ENCODE results near the gene GPATCH1. TPM values are rescaled to one million over a fixed set of nuclear protein-coding genes. Genes with fewer than 3 reads are reported as not detected.

The GPATCH1 gene
- total and polyA plus RNA-seq, 3 experiments from 2014 or later = 6.7 to 13.7 (median 11.5) TPM

- CTCF ChIA-PET = no interaction called here
- POLR2A ChIA-PET = no interaction called here
- Histone ChIP-seq H3K4me1 (ENCODE audit: insufficient read depth, low read length) (no peaks in the 10 kb centered on the region), H3K27me3 (ENCODE audit: insufficient read depth, low read length, poor library complexity, severe bottlenecking) (no peaks in the 10 kb centered on the region), H3K27ac (ENCODE audit: low read depth, low read length) (no peak overlapping the region), H3K36me3 (ENCODE audit: insufficient read depth, low read length) (peaks cover 66% of the 10 kb centered on the region), H3K9me3 (ENCODE audit: low read length) (no peaks in the 10 kb centered on the region), H3K4me3 (ENCODE audit: low read length) (no peak overlapping the region)
- Mint-ChIP-seq H3K4me3 (no peak overlapping the region), H3K27me3 (no peaks in the 10 kb centered on the region), H3K9me3 (no peaks in the 10 kb centered on the region), H3K36me3 (peaks cover 8 to 82% (median 30%) of the 10 kb centered on the region in 3 donors), H3K4me1 (peaks cover 3 to 6% (median 5%) of the 10 kb centered on the region in 3 donors), H3K27ac (no peak overlapping the region)
- DNase-seq = no peak
Observed at GRCh38 chr19:33094436-33095067, 13.6 kb downstream of the GPATCH1 start.

- Mint-ChIP-seq H3K36me3 (peaks cover 9 to 79% (median 29%) of the 10 kb centered on the region in 3 donors), H3K27ac (no peak overlapping the region), H3K4me3 (no peak overlapping the region), H3K4me1 (peaks cover 0 to 6% (median 0%) of the 10 kb centered on the region in 3 donors), H3K27me3 (no peaks in the 10 kb centered on the region), H3K9me3 (no peaks in the 10 kb centered on the region)
- ChIA-PET POLR2A (no interaction called here), CTCF (no interaction called here)
- Histone ChIP-seq H3K27ac (ENCODE audit: low read depth, low read length) (no peak overlapping the region), H3K9me3 (ENCODE audit: low read length) (no peaks in the 10 kb centered on the region), H3K4me1 (ENCODE audit: insufficient read depth, low read length) (no peaks in the 10 kb centered on the region), H3K4me3 (ENCODE audit: low read length) (no peak overlapping the region), H3K27me3 (ENCODE audit: insufficient read depth, low read length, poor library complexity, severe bottlenecking) (no peaks in the 10 kb centered on the region), H3K36me3 (ENCODE audit: insufficient read depth, low read length) (peaks cover 59% of the 10 kb centered on the region)
- no peak for DNase-seq
Observed at GRCh38 chr19:33096005-33096404, 15.0 kb downstream of the GPATCH1 start.

- ChIA-PET POLR2A (no interaction called here), CTCF (interaction anchor here (0.5 kb wide), 1 partner anchor 45 kb away, joined by 3 read pairs; no protein-coding TSS in a partner anchor)
- no peak overlapping the region for H3K27ac ChIP-seq (ENCODE audit: low read depth, low read length)
- DNase-seq = no peak
- no peaks in the 10 kb centered on the region for H3K27me3 ChIP-seq (ENCODE audit: insufficient read depth, low read length, poor library complexity, severe bottlenecking)
- H3K36me3 ChIP-seq (ENCODE audit: insufficient read depth, low read length) = peaks cover 52% of the 10 kb centered on the region
- no peaks in the 10 kb centered on the region for H3K4me1 ChIP-seq (ENCODE audit: insufficient read depth, low read length)
- no peaks in the 10 kb centered on the region for H3K9me3 Mint-ChIP-seq
- peak overlapping the region in 1 of 8 donors; percentile 90 for H3K27ac Mint-ChIP-seq
- H3K9me3 ChIP-seq (ENCODE audit: low read length) = no peaks in the 10 kb centered on the region
- H3K36me3 Mint-ChIP-seq = peaks cover 15 to 78% (median 33%) of the 10 kb centered on the region in 3 donors
- H3K4me1 Mint-ChIP-seq = peaks cover 0 to 6% (median 0%) of the 10 kb centered on the region in 3 donors
- H3K4me3 ChIP-seq (ENCODE audit: low read length) = no peak overlapping the region
- H3K4me3 Mint-ChIP-seq = no peak overlapping the region
- H3K27me3 Mint-ChIP-seq = no peaks in the 10 kb centered on the region
Observed at GRCh38 chr19:33098055-33098534, 17.1 kb downstream of the GPATCH1 start.

GRCh38 chr19:33100894-33101644, 20.1 kb downstream of the GPATCH1 start:
- no peaks in the 10 kb centered on the region for H3K9me3 ChIP-seq (ENCODE audit: low read length)
- H3K4me1 ChIP-seq (ENCODE audit: insufficient read depth, low read length) = no peaks in the 10 kb centered on the region
- Mint-ChIP-seq H3K27me3 (no peaks in the 10 kb centered on the region), H3K36me3 (peaks cover 16 to 67% (median 27%) of the 10 kb centered on the region in 3 donors), H3K27ac (peak overlapping the region in 1 of 8 donors; percentile 58), H3K9me3 (no peaks in the 10 kb centered on the region), H3K4me1 (peaks cover 0 to 6% (median 0%) of the 10 kb centered on the region in 3 donors), H3K4me3 (no peak overlapping the region)
- H3K36me3 ChIP-seq (ENCODE audit: insufficient read depth, low read length) = peaks cover 37% of the 10 kb centered on the region
- DNase-seq = no peak
- POLR2A ChIA-PET = no interaction called here
- CTCF ChIA-PET = interaction anchor here (0.8 kb wide), 1 partner anchor 82 kb away, joined by 3 read pairs; no protein-coding TSS in a partner anchor
- no peak overlapping the region for H3K27ac ChIP-seq (ENCODE audit: low read depth, low read length)
- no peaks in the 10 kb centered on the region for H3K27me3 ChIP-seq (ENCODE audit: insufficient read depth, low read length, poor library complexity, severe bottlenecking)
- H3K4me3 ChIP-seq (ENCODE audit: low read length) = no peak overlapping the region

GRCh38 chr19:33102893-33103292, 21.9 kb downstream of the GPATCH1 start:
- Mint-ChIP-seq H3K27ac (no peak overlapping the region), H3K4me3 (no peak overlapping the region), H3K4me1 (no peaks in the 10 kb centered on the region), H3K9me3 (no peaks in the 10 kb centered on the region), H3K36me3 (peaks cover 17 to 70% (median 20%) of the 10 kb centered on the region in 3 donors), H3K27me3 (no peaks in the 10 kb centered on the region)
- ChIA-PET POLR2A (no interaction called here), CTCF (interaction anchor here (0.7 to 2.5 kb wide), 2 partner anchors 22 to 37 kb away, joined by 3 to 7 read pairs; no protein-coding TSS in a partner anchor)
- Histone ChIP-seq H3K27me3 (ENCODE audit: insufficient read depth, low read length, poor library complexity, severe bottlenecking) (no peaks in the 10 kb centered on the region), H3K4me3 (ENCODE audit: low read length) (no peak overlapping the region), H3K9me3 (ENCODE audit: low read length) (no peaks in the 10 kb centered on the region), H3K27ac (ENCODE audit: low read depth, low read length) (no peak overlapping the region), H3K4me1 (ENCODE audit: insufficient read depth, low read length) (no peaks in the 10 kb centered on the region), H3K36me3 (ENCODE audit: insufficient read depth, low read length) (peaks cover 38% of the 10 kb centered on the region)
- DNase-seq = no peak

- H3K9me3 Mint-ChIP-seq = no peaks in the 10 kb centered on the region
- POLR2A ChIA-PET = no interaction called here
- no peaks in the 10 kb centered on the region for H3K4me1 ChIP-seq (ENCODE audit: insufficient read depth, low read length)
- no peaks in the 10 kb centered on the region for H3K9me3 ChIP-seq (ENCODE audit: low read length)
- CTCF ChIA-PET = no interaction called here
- H3K4me3 Mint-ChIP-seq = no peak overlapping the region
- H3K27me3 ChIP-seq (ENCODE audit: insufficient read depth, low read length, poor library complexity, severe bottlenecking) = no peaks in the 10 kb centered on the region
- no peaks in the 10 kb centered on the region for H3K27me3 Mint-ChIP-seq
- peaks cover 6 to 77% (median 20%) of the 10 kb centered on the region in 3 donors for H3K36me3 Mint-ChIP-seq
- DNase-seq = no peak
- no peak overlapping the region for H3K4me3 ChIP-seq (ENCODE audit: low read length)
- no peaks in the 10 kb centered on the region for H3K4me1 Mint-ChIP-seq
- peaks cover 35% of the 10 kb centered on the region for H3K36me3 ChIP-seq (ENCODE audit: insufficient read depth, low read length)
- H3K27ac Mint-ChIP-seq = peak overlapping the region in 1 of 8 donors; percentile 58
- H3K27ac ChIP-seq (ENCODE audit: low read depth, low read length) = no peak overlapping the region
Observed at GRCh38 chr19:33108161-33108560, 27.2 kb downstream of the GPATCH1 start.

GRCh38 chr19:33110137-33110910, 29.3 kb downstream of the GPATCH1 start:
- H3K4me1 ChIP-seq (ENCODE audit: insufficient read depth, low read length) = no peaks in the 10 kb centered on the region
- DNase-seq = no peak
- H3K27ac ChIP-seq (ENCODE audit: low read depth, low read length) = no peak overlapping the region
- peaks cover 14 to 80% (median 27%) of the 10 kb centered on the region in 3 donors for H3K36me3 Mint-ChIP-seq
- no peaks in the 10 kb centered on the region for H3K27me3 Mint-ChIP-seq
- H3K27ac Mint-ChIP-seq = peak overlapping the region in 3 of 8 donors; percentile 33 to 43 (median 33)
- H3K4me3 ChIP-seq (ENCODE audit: low read length) = no peak overlapping the region
- no peaks in the 10 kb centered on the region for H3K27me3 ChIP-seq (ENCODE audit: insufficient read depth, low read length, poor library complexity, severe bottlenecking)
- H3K9me3 ChIP-seq (ENCODE audit: low read length) = no peaks in the 10 kb centered on the region
- no peak overlapping the region for H3K4me3 Mint-ChIP-seq
- POLR2A ChIA-PET = no interaction called here
- CTCF ChIA-PET = no interaction called here
- H3K9me3 Mint-ChIP-seq = no peaks in the 10 kb centered on the region
- peaks cover 37% of the 10 kb centered on the region for H3K36me3 ChIP-seq (ENCODE audit: insufficient read depth, low read length)
- H3K4me1 Mint-ChIP-seq = no peaks in the 10 kb centered on the region

All from CD8-positive, alpha-beta memory T cell (primary cell).